Osteocyte (in vitro differentiated cells): Measurements from ENCODE around the gene EPN3. TPM values are rescaled to one million over a fixed set of nuclear protein-coding genes. Genes with fewer than 3 reads are reported as not detected.

Experiments
- DNase-seq: peaks from one replicate; pipeline ENCODE4 v3.0.0; 2021; ENCODE audit warnings: mixed read lengths; ENCODE audit not compliant: unreplicated experiment; ENCODE audit errors: extremely low spot score
- H3K27ac Mint-ChIP-seq: one replicate; pipeline ENCODE4 v1.8.0; 2021; ENCODE audit warnings: mild to moderate bottlenecking, mixed read lengths; ENCODE audit not compliant: unreplicated experiment
- H3K27me3 Mint-ChIP-seq: one replicate; pipeline ENCODE4 v1.8.0; 2021; ENCODE audit warnings: mixed read lengths; ENCODE audit not compliant: unreplicated experiment
- H3K36me3 Mint-ChIP-seq: one replicate; pipeline ENCODE4 v1.8.0; 2021; ENCODE audit warnings: mixed read lengths; ENCODE audit not compliant: unreplicated experiment
- H3K4me1 Mint-ChIP-seq: one replicate; pipeline ENCODE4 v1.8.0; 2021; ENCODE audit warnings: mixed read lengths; ENCODE audit not compliant: unreplicated experiment
- H3K4me3 Mint-ChIP-seq: one replicate; pipeline ENCODE4 v1.8.0; 2021; ENCODE audit warnings: mild to moderate bottlenecking, moderate library complexity, mixed read lengths; ENCODE audit not compliant: unreplicated experiment
- H3K9me3 Mint-ChIP-seq: one replicate; pipeline ENCODE4 v1.8.0; 2021; ENCODE audit warnings: mixed read lengths; ENCODE audit not compliant: unreplicated experiment
- CTCF ChIP-seq: fragments of 200-600 bp; sonication (generic); IDR thresholded peaks from 2 replicates; pipeline ENCODE4 v1.5.0; 2021; ENCODE audit warnings: antibody characterized with exemption, mild to moderate bottlenecking, moderate library complexity
- total RNA-seq: library from RNA; stranded (reverse); gene quantifications from 2 replicates; pipeline ENCODE4 v1.2.1, GENCODE V29; 2021

EPN3 gene
- total RNA-seq, 1 donor from 2014 or later: not detected

- H3K4me1 Mint-ChIP-seq: peaks cover 10% of the 10 kb centered on the region
- no peaks in the 10 kb centered on the region for H3K9me3 Mint-ChIP-seq
- peaks cover 46% of the 10 kb centered on the region for H3K27me3 Mint-ChIP-seq
- H3K27ac Mint-ChIP-seq: no peak overlapping the region
- no peak for DNase-seq
- H3K4me3 Mint-ChIP-seq: no peak overlapping the region
- H3K36me3 Mint-ChIP-seq: no peaks in the 10 kb centered on the region
- no peak for TF ChIP-seq CTCF
These were observed 36.1 kb downstream of the EPN3 start for GRCh38 chr17:50568659-50569058.

GRCh38 chr17:50569592-50569991 lies 37.1 kb downstream of the EPN3 start:
- Mint-ChIP-seq H3K36me3 (no peaks in the 10 kb centered on the region), H3K27ac (no peak overlapping the region), H3K9me3 (no peaks in the 10 kb centered on the region), H3K4me1 (peaks cover 4% of the 10 kb centered on the region), H3K4me3 (no peak overlapping the region), H3K27me3 (peaks cover 42% of the 10 kb centered on the region)
- no peak for TF ChIP-seq CTCF
- no peak for DNase-seq

- no peak overlapping the region for H3K4me3 Mint-ChIP-seq
- no peaks in the 10 kb centered on the region for H3K9me3 Mint-ChIP-seq
- no peak overlapping the region for H3K27ac Mint-ChIP-seq
- peaks cover 40% of the 10 kb centered on the region for H3K27me3 Mint-ChIP-seq
- H3K4me1 Mint-ChIP-seq: peaks cover under 1% of the 10 kb centered on the region
- no peak for TF ChIP-seq CTCF
- DNase-seq: no peak
- H3K36me3 Mint-ChIP-seq: no peaks in the 10 kb centered on the region
These were observed 37.5 kb downstream of the EPN3 start for GRCh38 chr17:50570032-50570431.

- Mint-ChIP-seq H3K27ac (no peak overlapping the region), H3K4me1 (no peaks in the 10 kb centered on the region), H3K27me3 (peaks cover 38% of the 10 kb centered on the region), H3K4me3 (no peak overlapping the region), H3K9me3 (no peaks in the 10 kb centered on the region), H3K36me3 (no peaks in the 10 kb centered on the region)
- TF ChIP-seq CTCF: no peak
- DNase-seq: no peak
These were observed 38.0 kb downstream of the EPN3 start for GRCh38 chr17:50570528-50570927.

- no peak for DNase-seq
- Mint-ChIP-seq H3K36me3 (no peaks in the 10 kb centered on the region), H3K27ac (no peak overlapping the region), H3K4me1 (no peaks in the 10 kb centered on the region), H3K9me3 (no peaks in the 10 kb centered on the region), H3K4me3 (no peak overlapping the region), H3K27me3 (peaks cover 28% of the 10 kb centered on the region)
- TF ChIP-seq CTCF: no peak
These were observed 39.1 kb downstream of the EPN3 start for GRCh38 chr17:50571681-50572080.
